Dendritic cell treated with granulocyte-macrophage colony-stimulating factor and Interleukin-4, amounts not matched to agents 40 ng/mL and 50 ng/mL, for 4 days (primary cell): ENCODE measurements around the gene PPP4R4.
"Not testable (repeated sequence)": the region's sequence is repeated elsewhere in the genome, so short reads cannot be mapped to it uniquely, and the experiment has no call there.

Experiments
- H3K27ac Mint-ChIP-seq: one replicate; pipeline ENCODE4 v1.8.0; 2022; ENCODE audit warnings: mild to moderate bottlenecking, mixed read lengths
- H3K27me3 Mint-ChIP-seq: one replicate; pipeline ENCODE4 v1.8.0; 2022; ENCODE audit warnings: mild to moderate bottlenecking, mixed read lengths
- H3K36me3 Mint-ChIP-seq: one replicate; pipeline ENCODE4 v1.8.0; 2022; ENCODE audit warnings: low read depth, mixed read lengths
- H3K4me1 Mint-ChIP-seq: one replicate; pipeline ENCODE4 v1.8.0; 2022; ENCODE audit warnings: low read depth, mixed read lengths
- H3K4me3 Mint-ChIP-seq: one replicate; pipeline ENCODE4 v1.8.0; 2022; ENCODE audit warnings: mild to moderate bottlenecking, moderate library complexity, mixed read lengths
- H3K9me3 Mint-ChIP-seq: one replicate; pipeline ENCODE4 v1.8.0; 2022; ENCODE audit warnings: mixed read lengths
- intact Hi-C: fragments of 100-400 bp; cut with micrococcal nuclease; formaldehyde crosslinking; loops from one replicate; pipeline ENCODE4 v1.15.0; 2022

PPP4R4 gene

DNA sequence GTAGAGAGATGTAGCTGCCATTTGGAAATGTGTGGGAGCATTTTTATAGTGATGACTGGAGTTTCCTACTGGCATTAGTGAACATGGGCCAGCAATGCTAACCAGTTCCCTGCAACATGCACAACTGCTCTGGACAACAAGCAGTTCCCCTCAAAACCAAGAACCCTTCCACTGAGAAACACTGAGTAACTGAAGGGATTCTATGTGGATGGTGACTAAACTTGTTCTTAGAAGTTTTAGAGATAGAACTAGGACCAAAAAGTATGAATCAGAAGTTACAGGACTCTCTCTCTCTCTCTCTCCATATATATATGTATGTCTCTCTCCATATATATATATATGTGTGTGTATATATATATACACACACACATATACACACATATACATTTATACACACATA is 111.0 kb downstream of the PPP4R4 start:
- no peak overlapping the region for H3K27ac Mint-ChIP-seq

DNA sequence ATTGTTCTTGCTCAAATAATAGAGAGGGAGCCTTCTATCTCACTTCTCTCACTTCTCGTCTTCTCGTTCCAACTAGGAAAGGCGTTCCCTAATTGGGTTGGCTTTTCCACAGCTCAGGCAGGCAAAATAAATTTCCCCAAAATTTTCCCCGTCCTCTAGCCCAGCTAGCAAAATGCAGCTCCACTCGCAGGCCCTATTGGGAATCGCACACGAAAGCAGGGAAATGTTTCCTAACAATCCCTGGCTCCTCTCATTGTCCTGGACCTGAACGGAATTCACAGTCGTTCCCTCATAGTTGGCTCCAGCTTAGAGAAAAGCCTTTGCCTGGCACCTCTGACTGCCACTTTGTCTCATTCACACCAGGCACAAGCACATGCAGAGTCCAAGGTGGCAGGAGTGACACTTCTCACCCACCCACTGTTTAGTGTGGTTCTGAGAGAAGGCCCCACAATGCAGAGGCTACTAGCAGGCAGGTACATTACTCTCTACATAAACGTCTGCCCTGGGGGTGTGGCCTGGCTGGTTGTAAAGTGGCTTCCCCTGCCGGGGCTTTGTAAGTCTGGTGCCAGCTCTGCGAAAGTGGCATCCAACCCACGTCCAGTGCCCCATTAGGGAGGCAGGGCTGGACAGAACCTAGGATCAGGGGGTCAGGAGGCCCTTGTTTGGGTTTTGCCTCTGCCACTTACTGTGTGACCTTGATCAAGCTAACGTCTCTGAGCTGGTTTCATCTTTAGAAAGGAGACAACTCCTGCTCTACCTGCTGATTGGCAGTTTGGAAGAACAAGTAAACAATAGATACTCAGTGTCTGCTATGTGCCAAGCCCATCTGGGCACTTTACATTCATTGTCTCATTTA is 114.7 kb downstream of the PPP4R4 start:
- Mint-ChIP-seq H3K27me3 (no peaks in the 10 kb centered on the region), H3K27ac (no peak overlapping the region), H3K36me3 (no peaks in the 10 kb centered on the region), H3K4me3 (no peak overlapping the region), H3K4me1 (no peaks in the 10 kb centered on the region), H3K9me3 (no peaks in the 10 kb centered on the region)
- intact Hi-C loops, result no loop called here

More for the DNA sequence above, 111.0 kb downstream of the PPP4R4 start:
- no peaks in the 10 kb centered on the region for H3K9me3 Mint-ChIP-seq
- H3K27me3 Mint-ChIP-seq, result peaks cover 1% of the 10 kb centered on the region
- H3K4me1 Mint-ChIP-seq, result no peaks in the 10 kb centered on the region
- intact Hi-C loops, result no loop called here
- H3K4me3 Mint-ChIP-seq, result no peak overlapping the region
- no peaks in the 10 kb centered on the region for H3K36me3 Mint-ChIP-seq

DNA sequence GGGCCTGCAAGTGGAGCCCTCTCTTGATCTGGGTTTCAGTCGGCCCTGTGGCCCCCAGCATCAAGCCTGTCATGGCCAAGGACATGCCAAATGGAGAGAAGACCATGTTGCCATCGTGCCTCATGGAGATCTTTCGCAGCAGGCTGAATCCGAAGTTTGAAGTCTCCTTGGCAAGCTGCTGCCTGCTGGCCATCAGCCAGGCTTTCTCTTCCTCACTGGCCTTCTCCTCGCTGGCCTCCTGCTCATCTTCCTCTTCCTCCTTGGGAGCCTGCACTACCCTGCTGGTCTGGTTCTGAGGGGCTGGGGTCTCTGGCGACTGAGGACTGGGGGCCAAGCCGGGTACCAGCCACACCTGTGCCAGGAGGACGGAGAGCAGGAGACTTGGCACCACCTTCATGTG is 116.1 kb downstream of the PPP4R4 start:
- Mint-ChIP-seq H3K4me3 (no peak overlapping the region), H3K4me1 (no peaks in the 10 kb centered on the region), H3K27ac (no peak overlapping the region), H3K27me3 (no peaks in the 10 kb centered on the region), H3K36me3 (no peaks in the 10 kb centered on the region), H3K9me3 (no peaks in the 10 kb centered on the region)
- intact Hi-C loops, result no loop called here

DNA sequence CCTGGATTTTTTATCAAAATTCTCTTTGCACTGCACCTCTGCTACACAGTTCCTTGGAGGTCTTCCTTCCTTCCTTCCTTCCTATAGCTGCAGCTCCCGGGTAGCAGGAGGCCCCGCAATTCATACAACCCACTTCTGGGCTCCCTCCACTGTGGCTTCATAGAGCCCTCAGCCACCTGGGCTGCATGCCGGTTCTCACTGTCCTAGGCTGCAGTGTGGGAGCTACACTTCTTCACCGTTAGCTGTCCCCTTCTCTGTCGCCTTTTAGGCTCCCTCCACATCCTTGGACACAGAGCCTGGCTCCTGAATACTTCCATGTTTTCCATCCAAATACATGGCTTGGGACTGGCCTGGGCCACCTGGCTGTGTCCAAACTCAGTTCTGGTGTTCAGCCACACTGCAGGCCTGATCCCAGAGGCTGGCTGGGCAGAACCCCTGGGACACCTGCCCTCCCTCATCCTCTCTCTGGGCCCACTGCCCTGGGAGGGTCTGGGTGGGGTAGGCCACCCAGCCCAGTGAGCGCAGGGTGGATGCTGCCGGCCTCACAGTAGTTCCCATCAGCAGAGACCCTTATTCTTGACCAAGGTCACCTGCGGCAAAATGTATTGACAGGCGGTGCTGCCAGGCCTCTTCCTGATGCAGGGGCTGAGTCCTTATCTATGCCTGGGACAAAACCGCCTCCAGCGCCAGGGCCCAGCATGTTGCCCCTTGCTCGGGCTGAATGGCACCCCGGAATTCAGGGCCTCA is 117.2 kb downstream of the PPP4R4 start:
- Mint-ChIP-seq H3K4me1 (no peaks in the 10 kb centered on the region), H3K9me3 (no peaks in the 10 kb centered on the region), H3K27ac (no peak overlapping the region), H3K4me3 (no peak overlapping the region), H3K27me3 (no peaks in the 10 kb centered on the region), H3K36me3 (no peaks in the 10 kb centered on the region)
- intact Hi-C loops, result no loop called here

DNA sequence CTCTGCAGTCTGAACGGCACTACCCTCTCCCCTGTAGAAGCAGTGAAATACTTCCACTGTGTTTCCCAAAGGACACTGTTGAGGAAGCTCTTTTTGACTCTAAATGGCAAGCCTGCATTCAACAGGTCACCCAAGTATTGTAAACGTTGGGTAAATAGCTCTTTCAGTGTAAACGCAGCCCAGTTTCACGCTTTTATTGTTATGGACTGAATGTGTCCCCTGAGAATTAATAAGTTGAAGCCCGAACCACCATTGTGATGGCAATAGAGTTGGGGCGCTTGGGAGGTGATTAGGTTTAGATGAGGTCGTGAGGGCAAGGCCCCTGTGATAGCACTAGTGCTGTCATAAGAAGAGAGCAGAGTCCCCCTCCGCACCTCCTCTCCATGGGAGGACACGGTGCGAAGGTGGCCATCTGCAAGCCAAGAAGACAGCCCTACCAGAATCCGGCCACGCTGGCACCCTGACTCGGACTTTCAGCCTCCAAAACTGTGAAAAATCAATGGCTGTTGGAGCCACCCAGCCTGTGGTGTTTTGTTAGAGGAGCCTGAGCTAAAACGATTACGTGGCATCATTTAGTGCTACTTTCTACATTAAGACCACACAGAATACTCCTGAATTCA is 117.9 kb downstream of the PPP4R4 start:
- no peaks in the 10 kb centered on the region for H3K36me3 Mint-ChIP-seq
- H3K9me3 Mint-ChIP-seq, result no peaks in the 10 kb centered on the region
- intact Hi-C loops, result no loop called here
- H3K4me1 Mint-ChIP-seq, result no peaks in the 10 kb centered on the region
- H3K27me3 Mint-ChIP-seq, result peaks cover 2% of the 10 kb centered on the region
- H3K4me3 Mint-ChIP-seq, result no peak overlapping the region
- H3K27ac Mint-ChIP-seq, result no peak overlapping the region

DNA sequence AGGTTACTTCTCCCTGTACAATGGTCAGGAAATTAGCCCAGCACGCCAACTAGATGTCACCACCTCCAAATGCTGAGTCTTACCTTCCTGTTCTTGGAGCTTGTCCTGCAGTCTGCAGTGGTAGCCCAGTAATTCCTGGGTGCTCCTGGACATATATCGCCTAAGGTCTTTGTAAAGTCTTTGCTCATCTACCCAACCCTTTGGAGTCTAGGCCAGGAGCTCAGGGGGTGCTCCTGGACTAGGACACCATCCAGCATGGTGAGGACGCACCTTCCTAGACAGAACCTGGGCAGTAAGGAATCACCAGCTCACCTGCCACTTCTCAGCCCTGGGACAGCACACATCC is 118.4 kb downstream of the PPP4R4 start:
- Mint-ChIP-seq H3K9me3 (no peaks in the 10 kb centered on the region), H3K27ac (no peak overlapping the region), H3K27me3 (peaks cover 2% of the 10 kb centered on the region), H3K36me3 (no peaks in the 10 kb centered on the region), H3K4me3 (no peak overlapping the region), H3K4me1 (no peaks in the 10 kb centered on the region)
- intact Hi-C loops, result no loop called here

DNA sequence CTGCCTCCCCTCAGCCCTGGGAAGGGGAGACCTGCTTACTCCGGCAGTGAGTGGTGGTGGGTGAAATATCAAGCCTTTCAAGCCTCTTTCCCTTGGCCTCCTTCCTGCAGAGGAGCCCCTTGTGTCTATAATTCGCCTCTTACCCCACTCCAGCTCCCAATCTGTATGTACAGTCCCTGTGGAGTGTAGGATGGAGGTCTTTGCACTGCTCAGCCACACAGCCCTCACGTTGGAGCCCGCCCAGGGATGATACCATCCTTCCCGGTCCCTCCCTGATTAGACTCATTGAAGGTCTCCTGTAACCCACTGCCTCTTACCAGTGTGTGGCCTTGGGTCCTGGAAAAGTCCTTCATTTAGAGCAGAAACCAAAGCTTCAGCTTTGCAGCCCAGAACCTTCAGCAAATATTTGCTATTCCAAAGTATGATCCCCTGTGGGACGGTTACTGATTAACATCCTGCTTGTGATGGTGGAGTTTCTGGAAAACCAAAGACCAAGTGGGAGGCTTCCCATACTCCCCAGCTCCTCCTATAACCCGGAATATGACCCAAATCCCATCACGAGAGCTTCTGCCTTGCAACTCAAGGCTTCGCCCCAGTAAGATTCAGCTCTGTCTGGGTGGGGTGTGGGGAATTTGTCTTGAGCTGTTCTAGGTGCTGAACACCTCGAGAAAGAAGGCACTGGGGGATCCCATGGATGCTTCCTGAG is 118.9 kb downstream of the PPP4R4 start, which contains the start of gene SERPINA10:
Gene SERPINA10, minus strand, starts transcription at position 397 of the 706 bp plus-strand sequence. CDS start 2,675 bp downstream, outside the sequence.
- Mint-ChIP-seq H3K9me3 (no peaks in the 10 kb centered on the region), H3K36me3 (no peaks in the 10 kb centered on the region), H3K4me3 (no peak within 1 kb of the TSS), H3K4me1 (no peaks in the 10 kb centered on the region), H3K27me3 (peaks cover 2% of the 10 kb centered on the region), H3K27ac (no peak within 1 kb of the TSS)
- intact Hi-C loops, result no loop called here

DNA sequence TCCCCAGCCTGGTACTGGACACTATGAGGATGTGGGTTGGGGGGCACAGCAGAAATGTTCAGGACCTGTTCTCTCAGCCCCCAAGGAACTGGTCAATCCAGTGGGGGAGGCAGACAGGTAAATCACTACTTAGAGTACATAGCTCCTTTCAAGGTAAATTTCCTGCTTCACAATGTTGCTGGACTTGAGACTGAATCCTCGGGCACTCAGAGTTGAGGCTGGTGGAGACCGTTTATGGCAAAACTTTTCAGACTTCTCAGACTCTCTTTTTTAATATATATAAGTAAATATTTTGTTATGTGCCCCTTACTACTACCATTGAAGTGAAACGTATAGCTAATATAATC is 119.4 kb downstream of the PPP4R4 start:
- H3K27ac Mint-ChIP-seq, result no peak overlapping the region
- H3K36me3 Mint-ChIP-seq, result no peaks in the 10 kb centered on the region
- no peaks in the 10 kb centered on the region for H3K4me1 Mint-ChIP-seq
- no peaks in the 10 kb centered on the region for H3K9me3 Mint-ChIP-seq
- H3K4me3 Mint-ChIP-seq, result no peak overlapping the region
- intact Hi-C loops, result no loop called here
- H3K27me3 Mint-ChIP-seq, result peaks cover 2% of the 10 kb centered on the region

DNA sequence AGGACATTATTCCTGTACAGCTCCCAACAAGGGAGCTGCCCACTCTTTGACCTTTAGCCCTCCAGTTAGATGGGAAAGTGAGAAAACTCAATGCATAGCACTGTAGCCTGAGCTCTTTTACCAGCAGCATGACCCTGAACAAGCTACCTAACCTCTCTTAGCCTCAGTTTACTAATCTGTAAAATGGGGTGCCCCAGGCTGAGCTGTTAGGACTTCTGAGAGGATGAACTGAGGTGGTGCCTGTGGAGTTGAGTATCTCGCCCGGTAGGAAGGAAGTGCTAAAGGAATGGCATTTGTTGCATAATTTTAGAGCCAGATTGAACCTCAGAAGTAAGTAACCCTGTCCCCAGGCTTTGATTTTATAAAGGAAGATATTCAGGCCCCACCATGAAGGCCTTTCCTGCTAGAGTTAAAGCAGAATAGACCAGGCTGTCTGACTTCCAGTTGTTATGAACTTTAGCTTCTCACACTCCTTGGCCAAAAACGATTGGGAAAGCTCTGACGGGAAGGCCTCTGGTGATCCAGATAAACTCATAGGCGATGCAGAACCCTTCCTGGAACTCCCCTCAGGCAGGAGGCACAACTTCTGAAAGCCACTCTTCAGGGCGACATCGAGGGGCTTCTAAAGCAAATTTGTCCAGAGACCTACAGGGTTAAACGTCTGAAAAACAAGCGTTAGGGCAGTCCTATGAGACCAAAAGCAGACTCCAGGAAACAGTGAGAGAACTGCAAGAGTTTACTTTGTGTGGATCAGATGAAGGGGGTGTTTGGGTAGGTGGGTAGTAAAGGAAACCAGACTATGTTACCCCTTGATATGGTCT is 121.4 kb downstream of the PPP4R4 start:
- Mint-ChIP-seq H3K9me3 (no peaks in the 10 kb centered on the region), H3K27me3 (peaks cover 2% of the 10 kb centered on the region), H3K36me3 (no peaks in the 10 kb centered on the region), H3K4me3 (no peak overlapping the region), H3K4me1 (no peaks in the 10 kb centered on the region), H3K27ac (no peak overlapping the region)
- intact Hi-C loops, result no loop called here

DNA sequence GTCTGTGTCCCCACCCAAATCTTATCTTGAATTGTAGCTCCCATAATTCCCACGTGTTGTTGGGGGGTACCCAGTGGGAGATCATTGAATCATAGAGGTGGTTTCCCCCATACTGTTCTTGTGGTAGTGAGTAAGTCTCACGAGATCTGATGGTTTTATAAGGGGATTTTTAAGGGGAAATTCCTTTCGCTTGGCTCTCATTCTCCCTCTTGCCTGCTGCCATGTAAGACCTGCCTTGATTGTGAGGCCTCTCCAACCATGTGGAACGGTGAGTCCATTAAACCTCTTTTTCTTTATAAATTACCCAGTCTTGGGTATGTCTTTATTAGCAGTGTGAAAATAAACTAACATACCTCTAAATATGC is 122.0 kb downstream of the PPP4R4 start:
- H3K27ac Mint-ChIP-seq, H3K36me3 Mint-ChIP-seq, H3K27me3 Mint-ChIP-seq, intact Hi-C loops, H3K9me3 Mint-ChIP-seq, H3K4me3 Mint-ChIP-seq, H3K4me1 Mint-ChIP-seq: not testable (repeated sequence)

DNA sequence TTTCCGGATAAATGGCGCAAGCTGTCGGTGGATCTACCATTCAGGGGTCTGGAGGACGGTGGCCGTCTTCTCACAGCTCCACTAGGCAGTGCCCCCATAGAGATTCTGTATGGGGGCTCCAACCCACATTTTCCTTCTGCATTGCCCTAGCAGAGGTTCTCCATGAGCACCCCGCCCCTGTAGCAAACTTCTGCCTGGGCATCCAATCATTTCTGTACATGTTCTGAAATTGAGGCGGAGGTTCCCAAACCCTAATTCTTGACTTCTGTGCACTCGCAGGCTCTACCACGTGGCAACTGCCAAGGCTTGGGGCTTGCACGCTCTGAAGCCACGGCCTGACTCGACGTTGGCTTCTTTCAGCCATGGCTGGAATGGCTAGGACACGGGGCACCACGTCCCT is 124.0 kb downstream of the PPP4R4 start:
- Mint-ChIP-seq H3K36me3 (no peaks in the 10 kb centered on the region), H3K9me3 (no peaks in the 10 kb centered on the region), H3K27me3 (peaks cover 2% of the 10 kb centered on the region), H3K27ac (no peak overlapping the region), H3K4me3 (no peak overlapping the region), H3K4me1 (no peaks in the 10 kb centered on the region)
- intact Hi-C loops, result no loop called here

DNA sequence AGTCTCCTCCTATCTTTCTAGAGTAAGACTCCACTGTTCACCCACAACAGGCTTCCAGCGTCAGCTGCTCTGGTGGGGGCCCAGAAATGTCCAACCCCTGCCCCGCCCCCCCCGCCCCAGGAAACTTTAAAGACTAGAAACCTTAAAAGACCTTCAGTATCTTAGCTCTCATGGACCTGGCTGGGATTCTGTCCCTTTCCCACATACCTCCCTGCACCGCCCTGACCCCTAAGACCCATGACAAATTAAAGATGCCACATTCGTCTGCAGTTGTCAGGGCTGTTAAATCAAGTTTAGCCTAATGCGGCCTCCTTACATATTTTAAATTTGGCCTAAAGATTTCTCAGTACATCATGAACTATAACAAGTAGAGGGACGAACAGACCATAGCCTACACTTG is 129.0 kb downstream of the PPP4R4 start:
- H3K27me3 Mint-ChIP-seq, result no peaks in the 10 kb centered on the region
- no peak overlapping the region for H3K4me3 Mint-ChIP-seq
- no peaks in the 10 kb centered on the region for H3K4me1 Mint-ChIP-seq
- H3K27ac Mint-ChIP-seq, result no peak overlapping the region
- intact Hi-C loops, result no loop called here
- no peaks in the 10 kb centered on the region for H3K36me3 Mint-ChIP-seq
- H3K9me3 Mint-ChIP-seq, result peaks cover 11% of the 10 kb centered on the region

DNA sequence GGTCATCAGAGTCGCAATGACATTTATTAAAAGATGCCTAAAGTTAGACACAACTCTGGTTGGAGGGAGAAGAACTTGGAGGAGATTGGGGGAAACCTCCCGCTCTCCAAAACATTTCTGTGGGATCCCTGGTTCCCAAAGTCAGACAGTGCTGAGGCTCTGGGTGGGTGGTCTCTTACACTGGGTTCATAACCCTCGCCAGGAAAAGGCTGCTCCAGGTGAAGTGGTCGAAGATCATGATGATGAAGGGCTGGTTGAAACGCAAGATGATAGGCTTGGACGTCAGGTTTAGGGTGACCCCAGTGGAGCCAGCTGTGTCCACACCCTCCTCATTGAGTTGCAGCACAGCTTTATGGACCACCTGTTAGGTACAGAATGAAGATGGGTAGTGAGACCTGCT is 130.1 kb downstream of the PPP4R4 start:
- no peaks in the 10 kb centered on the region for H3K27me3 Mint-ChIP-seq
- H3K4me3 Mint-ChIP-seq, result no peak overlapping the region
- H3K27ac Mint-ChIP-seq, result no peak overlapping the region
- H3K4me1 Mint-ChIP-seq, result no peaks in the 10 kb centered on the region
- intact Hi-C loops, result no loop called here
- no peaks in the 10 kb centered on the region for H3K36me3 Mint-ChIP-seq
- peaks cover 12% of the 10 kb centered on the region for H3K9me3 Mint-ChIP-seq
